Measurements from ENCODE around the gene CBX3. TPM values are rescaled to one million over a fixed set of nuclear protein-coding genes. Genes with fewer than 3 reads are reported as not detected.

CBX3 gene
- total and polyA plus RNA-seq, 2 of the 13 experiments (the other 11 are each of a cell fraction or from before 2014, with no cell fraction given), result 53.9 to 249 TPM

GRCh38 chr7:26187380-26188205 lies 14.0 kb upstream of the CBX3 start (continued):
- TF ChIP-seq ZBTB46 (CRISPR knock-in tag; IDR thresholded peaks at IDR 0.05; ENCODE audit: borderline replicate concordance) (no peak), NRL (CRISPR knock-in tag; IDR thresholded peaks at IDR 0.05; ENCODE audit: borderline replicate concordance) (no peak), ZBTB1 (CRISPR knock-in tag; IDR thresholded peaks at IDR 0.05; ENCODE audit: borderline replicate concordance) (no peak), SRSF1 (optimal IDR thresholded peaks at IDR 0.05; ENCODE audit: low read depth, low read length) (no peak), HOMEZ (CRISPR knock-in tag; IDR thresholded peaks at IDR 0.05; ENCODE audit: low read depth) (no peak), ASH2L (IDR thresholded peaks at IDR 0.05; ENCODE audit: insufficient read length, low read depth, low read length) (no peak), CHD2 (IDR thresholded peaks at IDR 0.05; ENCODE audit: low read depth, low read length) (peak; percentile 62; the same call in 1 of the 2 replicates), BRD4 (CRISPR knock-in tag; IDR thresholded peaks at IDR 0.05) (no peak), RFX1 (IDR thresholded peaks at IDR 0.05) (no peak), KDM2A (CRISPR knock-in tag; IDR thresholded peaks at IDR 0.05; ENCODE audit: borderline replicate concordance, low read depth) (peak; percentile 27; the same call in 1 of the 2 replicates), DNMT3B (CRISPR knock-in tag; conservative IDR thresholded peaks at IDR 0.05) (0 out of 2 replicates have a peak, but pooled peaks have one; percentile 38), MXI1 (IDR thresholded peaks at IDR 0.05; ENCODE audit: borderline replicate concordance, low read depth, low read length) (no peak), ZZZ3 (CRISPR knock-in tag; IDR thresholded peaks at IDR 0.05; ENCODE audit: borderline replicate concordance) (no peak), PRPF4 (IDR thresholded peaks at IDR 0.05; ENCODE audit: low read depth, low read length, poor library complexity, severe bottlenecking) (no peak), ZNF644 (CRISPR knock-in tag; IDR thresholded peaks at IDR 0.05; ENCODE audit: low read depth) (no peak), ZNF333 (CRISPR knock-in tag; IDR thresholded peaks at IDR 0.05; ENCODE audit: borderline replicate concordance) (no peak), NBN (conservative IDR thresholded peaks at IDR 0.05) (no peak), EEA1 (CRISPR knock-in tag; IDR thresholded peaks at IDR 0.05; ENCODE audit: borderline replicate concordance) (no peak), HOXA3 (CRISPR knock-in tag; IDR thresholded peaks at IDR 0.05) (no peak), POLR2A (IDR thresholded peaks at IDR 0.05; ENCODE audit: insufficient read depth in 1 of 2, low read depth in 2 of 2, low read length in 2 of 2) (peak; percentile 50 to 76), ZNF646 (CRISPR knock-in tag; IDR thresholded peaks at IDR 0.05) (no peak)

All from HepG2 (cell line).